Suppressor macrophage treated with lipopolysaccharide for 4 hours (primary cell): ENCODE data around the gene FUS.
"Not testable (repeated sequence)": the region's sequence is repeated elsewhere in the genome, so short reads cannot be mapped to it uniquely, and the experiment has no call there.

Experiments used
- DNase-seq: peaks from one replicate; pipeline ENCODE4 v3.0.0-alpha.2; 2020

FUS gene

GRCh38 chr16:31187808-31188189 is 7.9 kb downstream of the FUS start:
- no peak for DNase-seq

DNA sequence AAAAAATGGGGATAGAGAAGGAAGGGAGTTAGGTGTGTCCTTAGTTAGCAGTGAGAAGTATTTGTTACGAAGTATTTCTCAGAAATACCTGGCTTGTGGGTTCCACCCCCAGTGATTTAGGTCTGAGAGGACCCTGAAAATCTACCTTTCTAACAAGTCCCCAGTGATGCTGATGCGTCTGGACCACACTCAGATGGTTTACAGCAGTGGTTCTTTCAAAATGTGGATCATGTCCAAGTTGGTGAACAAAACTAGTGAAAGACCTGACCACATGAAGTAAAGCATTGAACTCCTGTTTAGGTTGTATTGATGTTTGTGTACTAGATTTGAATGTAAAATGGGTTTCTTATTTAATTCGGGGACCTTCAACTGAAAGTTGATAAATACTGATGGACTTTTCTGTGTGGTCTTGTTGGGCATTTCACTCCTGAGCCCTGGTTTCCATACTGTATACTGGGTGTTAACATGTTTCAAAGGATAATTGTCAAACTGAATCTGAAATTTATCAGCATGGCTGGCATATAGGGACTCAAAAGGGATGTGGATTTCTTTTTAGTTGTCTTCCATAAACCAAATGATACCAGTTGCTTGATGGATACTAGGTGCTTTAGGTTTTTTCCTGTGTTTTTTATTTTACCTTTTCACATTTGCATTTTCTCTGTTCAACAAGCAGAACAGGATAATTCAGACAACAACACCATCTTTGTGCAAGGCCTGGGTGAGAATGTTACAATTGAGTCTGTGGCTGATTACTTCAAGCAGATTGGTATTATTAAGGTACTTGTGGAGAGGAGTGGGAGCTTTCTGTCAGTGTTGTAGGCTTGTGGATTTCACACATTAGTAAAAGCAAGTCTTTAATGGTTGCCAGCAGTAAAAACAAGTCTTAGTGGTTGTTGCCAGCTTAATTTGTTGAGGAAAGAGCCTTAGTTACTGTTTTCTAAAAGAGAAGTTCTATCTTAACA is 8.8 kb downstream of the FUS start:
- DNase-seq = no peak

DNA sequence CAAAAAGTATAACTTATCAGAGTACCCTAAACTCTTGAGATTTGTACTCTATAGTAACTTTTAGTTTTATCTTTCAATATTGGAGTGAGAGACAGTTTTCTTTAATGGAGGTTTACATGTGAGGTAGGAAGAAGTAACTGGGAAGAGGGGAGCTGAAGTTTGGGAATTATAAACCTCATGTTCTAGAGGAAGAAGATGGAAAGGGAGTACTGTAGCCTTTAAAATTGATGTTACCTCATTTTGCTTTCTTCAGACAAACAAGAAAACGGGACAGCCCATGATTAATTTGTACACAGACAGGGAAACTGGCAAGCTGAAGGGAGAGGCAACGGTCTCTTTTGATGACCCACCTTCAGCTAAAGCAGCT is 9.5 kb downstream of the FUS start:
- DNase-seq = no peak

GRCh38 chr16:31190061-31190460 is 10.1 kb downstream of the FUS start:
- no peak for DNase-seq

DNA sequence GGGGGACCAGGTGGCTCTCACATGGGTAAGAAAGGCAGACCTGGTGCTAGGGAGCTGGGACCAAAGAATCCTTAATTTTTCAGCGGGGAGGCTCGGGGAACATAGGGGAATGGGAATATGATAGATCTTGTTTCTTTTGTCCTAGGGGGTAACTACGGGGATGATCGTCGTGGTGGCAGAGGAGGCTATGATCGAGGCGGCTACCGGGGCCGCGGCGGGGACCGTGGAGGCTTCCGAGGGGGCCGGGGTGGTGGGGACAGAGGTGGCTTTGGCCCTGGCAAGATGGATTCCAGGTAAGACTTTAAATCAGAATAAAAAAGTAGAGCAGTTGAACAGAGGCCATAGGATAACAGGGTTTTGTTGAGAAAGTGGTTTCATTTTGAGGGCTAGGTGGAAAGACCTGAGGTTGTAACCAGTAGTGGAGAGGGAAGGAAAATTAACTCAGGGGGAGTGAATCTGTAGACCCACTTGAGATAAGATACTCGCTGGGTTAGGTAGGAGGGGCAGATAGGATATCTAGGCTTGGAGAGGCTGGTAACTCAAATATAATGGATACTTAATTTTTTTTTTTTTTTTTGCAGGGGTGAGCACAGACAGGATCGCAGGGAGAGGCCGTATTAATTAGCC is 11.0 kb downstream of the FUS start:
- DNase-seq = no peak

DNA sequence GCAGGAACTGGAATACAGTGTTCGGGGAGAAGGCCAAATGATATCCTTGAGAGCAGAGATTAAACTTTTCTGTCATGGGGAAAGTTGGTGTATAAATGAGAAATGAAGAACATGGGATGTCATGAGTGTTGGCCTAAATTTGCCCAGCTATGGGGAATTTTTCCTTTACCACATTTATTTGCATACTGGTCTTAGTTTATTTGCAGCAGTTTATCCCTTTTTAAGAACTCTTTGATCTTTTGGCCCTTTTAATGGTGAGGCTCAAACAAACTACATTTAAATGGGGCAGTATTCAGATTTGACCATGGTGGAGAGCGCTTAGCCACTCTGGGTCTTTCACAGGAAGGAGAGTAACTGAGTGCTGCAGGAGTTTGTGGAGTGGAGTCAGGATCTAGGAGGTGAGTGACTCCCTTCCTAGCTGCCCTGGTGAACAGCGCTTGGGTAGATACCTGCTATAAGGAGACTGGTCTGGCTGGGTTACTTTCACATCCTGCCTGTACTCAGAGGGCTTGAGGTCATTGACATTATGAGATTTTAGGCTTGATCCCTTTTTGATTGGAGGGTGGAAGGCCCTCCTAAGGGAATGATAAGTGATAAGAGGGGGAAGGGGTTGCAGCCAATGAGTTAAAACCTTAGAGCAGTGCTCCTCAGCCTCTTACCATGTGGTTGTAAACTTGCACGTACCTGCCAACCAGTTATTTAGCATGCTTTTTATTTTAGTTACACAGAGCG is 11.9 kb downstream of the FUS start:
- DNase-seq = no peak

GRCh38 chr16:31192856-31193642 is 13.1 kb downstream of the FUS start:
- no peak for DNase-seq

GRCh38 chr16:31193874-31194273 is 13.9 kb downstream of the FUS start:
- no peak for DNase-seq

DNA sequence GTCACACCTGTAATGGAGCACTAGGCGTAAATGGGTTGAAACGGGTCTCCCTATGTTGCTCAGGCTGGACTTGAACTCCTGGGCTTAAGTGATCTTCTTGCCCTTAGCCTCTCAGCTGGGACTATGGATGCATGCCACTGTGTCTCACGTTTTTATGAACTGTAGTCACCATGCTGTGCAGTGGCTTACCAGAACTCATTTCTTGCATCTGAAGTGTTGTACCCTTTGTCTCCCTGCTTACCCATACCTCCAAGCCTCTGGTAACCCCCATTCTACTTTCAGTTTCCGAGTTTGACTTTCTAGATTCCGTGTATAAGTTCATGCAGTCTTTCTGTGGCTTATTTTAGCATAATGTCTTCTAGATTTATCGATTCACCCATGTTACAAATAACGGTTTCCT is 15.0 kb downstream of the FUS start:
- DNase-seq = no peak

- not testable (repeated sequence) for DNase-seq
These were observed 15.9 kb downstream of the FUS start for GRCh38 chr16:31195861-31196260.

GRCh38 chr16:31196324-31197088 is 16.6 kb downstream of the FUS start:
- no peak for DNase-seq

- no peak for DNase-seq
These were observed 18.4 kb downstream of the FUS start for GRCh38 chr16:31198207-31198882.

DNA sequence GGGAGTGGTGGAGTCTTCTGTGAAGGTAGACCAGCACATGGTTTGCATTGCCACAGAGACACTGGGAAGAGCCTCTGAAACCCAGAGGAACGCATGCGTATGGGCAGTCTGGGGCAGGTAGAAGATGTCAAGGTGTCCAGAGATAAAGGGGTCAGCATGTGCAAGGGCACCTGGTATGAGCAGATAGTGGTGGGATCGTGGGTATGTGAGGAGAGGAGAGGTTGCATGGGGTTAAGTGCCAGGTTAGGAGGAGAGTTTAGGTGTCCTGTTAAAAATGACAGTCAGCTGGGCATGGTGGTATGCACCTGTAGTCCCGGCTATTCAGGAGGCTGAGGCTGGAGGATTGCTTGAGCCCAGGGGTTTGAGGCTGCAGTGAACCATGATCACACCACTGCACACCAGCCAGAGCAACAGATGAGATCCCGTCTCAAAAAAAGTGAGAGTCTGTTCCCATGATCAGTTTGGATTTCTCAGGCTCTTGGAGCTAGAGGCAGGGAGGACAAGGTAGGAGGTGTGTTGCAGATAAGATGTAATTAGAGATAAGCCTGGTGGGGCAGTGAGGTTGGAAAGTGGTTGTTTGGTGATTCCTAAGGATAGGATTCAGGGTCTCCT is 19.6 kb downstream of the FUS start:
- DNase-seq = no peak

DNA sequence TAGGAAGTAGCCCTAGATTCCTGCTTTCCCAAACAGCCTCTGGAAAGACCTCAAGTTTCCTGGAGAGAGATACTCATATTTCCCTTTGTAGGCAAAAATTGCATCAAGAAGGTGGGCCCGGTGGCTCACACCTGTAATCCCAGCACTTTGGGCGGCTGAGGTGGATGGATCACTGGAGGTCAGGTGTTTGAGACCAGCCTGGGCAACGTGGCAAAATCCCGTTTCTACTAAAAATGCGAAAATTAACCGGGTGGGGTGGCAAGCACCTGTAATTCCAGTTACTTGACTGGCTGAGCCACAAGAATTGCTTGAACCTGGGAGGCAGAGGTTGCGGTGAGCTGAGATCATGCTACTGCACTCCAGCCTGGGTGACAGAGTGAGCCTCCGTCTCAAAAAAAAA is 20.2 kb downstream of the FUS start:
- not testable (repeated sequence) for DNase-seq

DNA sequence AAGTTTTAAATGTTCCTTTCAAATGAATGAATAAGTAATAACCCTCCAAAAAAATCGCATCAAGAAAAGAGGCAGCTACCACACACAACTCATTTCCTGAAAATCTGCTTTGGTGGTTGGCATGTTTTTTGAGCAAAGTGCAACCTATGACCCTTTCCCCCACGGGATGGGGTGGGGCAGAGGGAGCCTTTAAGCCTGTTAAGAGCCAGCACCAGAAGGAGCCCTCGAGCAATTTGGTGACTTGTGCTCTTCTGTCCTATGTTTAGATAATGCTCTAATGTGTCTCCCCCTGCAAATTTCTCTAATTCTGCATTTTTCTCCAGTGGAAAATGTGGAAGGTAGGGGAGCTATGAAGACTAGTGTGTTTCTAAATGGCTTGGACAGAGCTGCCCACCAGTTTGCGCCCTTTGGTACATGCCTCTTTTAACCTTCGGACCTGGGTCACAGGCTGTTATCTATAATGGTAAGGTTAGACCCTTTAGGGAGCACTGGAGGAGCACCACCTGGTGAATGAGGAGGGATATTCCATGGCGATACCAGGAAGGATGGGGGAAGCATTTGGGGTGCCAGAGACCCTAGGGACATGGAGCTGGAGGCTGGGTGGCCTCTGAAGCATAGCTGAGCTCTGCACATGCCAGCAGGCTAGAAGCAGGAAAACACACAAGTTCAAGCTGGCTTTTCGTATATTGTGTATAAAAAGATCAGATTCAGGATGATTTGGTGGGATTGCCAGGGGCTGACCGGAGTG is 21.1 kb downstream of the FUS start:
- DNase-seq = peak; percentile 65

DNA sequence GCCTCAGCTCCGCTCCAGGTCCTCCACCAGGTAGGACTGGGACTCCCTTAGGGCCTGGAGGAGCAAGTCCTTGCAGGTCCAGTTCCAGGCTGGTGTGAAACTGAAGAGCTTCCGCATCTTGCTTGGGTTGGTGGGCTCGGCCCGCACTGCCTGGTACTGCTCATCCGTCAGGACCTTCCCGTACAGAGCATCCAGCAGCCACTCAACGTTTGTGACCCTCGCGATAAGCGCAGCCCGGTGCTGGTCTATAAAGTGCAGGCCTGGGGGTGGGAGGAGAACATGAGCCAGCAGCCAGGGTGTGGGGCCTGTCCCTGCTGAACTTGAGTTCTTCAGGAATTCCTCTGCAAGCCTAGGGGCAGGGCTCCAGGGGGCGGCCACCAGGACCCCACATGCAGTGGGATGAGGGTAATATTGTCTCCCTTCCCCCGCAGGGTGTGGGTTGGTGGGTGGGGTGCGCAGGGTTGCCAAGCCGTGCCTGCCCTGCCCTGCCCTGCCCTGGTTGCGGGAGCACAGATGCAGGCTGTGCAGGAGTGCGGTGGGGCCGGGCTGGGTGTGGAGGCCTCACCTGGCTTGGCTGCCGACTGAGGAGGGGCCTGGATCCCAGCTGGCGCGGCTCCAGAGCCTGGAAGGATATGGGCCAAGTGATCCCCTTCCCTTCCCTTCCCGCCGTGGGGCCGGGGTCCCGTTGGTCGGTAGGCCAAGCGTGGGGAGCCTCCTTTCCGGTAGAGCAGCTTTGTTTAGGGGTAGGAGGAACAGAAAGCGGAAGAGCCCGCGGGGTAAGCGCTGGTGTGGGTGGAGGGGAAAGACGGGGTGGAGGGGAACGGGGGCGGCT is 21.9 kb downstream of the FUS start:
- peak; percentile 53 for DNase-seq

DNA sequence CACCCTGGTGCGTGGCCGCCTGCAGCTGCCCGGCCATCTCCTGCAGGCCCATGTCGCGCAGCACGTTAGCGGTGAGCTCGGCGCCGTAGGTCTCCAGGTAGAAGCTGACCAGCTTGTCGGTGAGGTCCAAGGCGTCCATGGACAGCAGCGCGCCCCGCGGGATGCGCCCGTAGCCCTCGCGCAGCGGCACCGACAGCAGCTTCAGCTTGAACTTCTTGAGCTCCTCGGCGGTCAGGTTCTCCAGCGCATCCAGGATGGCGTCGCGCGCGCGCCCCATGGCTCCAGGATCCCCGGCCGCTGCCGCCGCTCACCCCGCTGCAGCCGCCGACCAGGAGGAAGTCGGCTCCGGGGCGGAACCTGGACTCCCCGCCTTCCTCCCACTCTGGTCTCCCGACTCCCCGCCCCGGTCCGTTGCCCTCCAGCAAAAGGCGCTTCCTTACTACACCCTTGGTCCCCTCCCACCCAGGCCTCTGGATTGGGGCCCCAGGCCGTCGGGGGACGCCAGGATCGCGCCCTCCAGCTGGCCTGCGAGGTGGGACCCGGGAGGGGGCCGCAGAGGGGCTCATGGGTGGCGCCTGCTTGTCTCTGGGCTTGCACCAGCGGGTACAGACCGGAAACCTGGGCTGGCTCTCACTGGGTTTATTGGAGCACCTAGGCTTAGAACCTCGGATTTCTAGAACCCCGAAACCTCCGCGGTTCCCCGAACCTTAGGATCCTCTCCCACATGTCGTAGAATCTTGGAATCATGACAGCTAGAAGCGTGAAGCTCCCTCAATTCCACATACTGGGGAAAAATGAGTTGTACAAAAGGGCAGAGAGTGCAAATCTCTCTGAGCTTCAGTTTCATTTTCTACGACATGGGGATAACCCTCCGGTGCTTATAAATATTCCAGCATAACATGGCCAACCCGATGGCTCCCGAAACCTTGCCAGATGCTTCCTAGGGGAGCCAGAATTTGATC is 22.8 kb downstream of the FUS start, which contains the start of gene PYCARD:
Gene PYCARD, minus strand, starts transcription at position 347 of the 962 bp plus-strand sequence. Its CDS starts 70 bp downstream, at position 277.
- peak; percentile 77 for DNase-seq
